AG08395 (cell line): Measurements from ENCODE around the gene SOX15.
A peak's percentile ranks its signal among the peaks of the same experiment; 100 is the strongest.

Source experiments
- DNase-seq: peaks from one replicate; pipeline ENCODE4 v3.0.0; 2012; ENCODE audit warnings: mixed read lengths, low spot score

The SOX15 gene

DNA sequence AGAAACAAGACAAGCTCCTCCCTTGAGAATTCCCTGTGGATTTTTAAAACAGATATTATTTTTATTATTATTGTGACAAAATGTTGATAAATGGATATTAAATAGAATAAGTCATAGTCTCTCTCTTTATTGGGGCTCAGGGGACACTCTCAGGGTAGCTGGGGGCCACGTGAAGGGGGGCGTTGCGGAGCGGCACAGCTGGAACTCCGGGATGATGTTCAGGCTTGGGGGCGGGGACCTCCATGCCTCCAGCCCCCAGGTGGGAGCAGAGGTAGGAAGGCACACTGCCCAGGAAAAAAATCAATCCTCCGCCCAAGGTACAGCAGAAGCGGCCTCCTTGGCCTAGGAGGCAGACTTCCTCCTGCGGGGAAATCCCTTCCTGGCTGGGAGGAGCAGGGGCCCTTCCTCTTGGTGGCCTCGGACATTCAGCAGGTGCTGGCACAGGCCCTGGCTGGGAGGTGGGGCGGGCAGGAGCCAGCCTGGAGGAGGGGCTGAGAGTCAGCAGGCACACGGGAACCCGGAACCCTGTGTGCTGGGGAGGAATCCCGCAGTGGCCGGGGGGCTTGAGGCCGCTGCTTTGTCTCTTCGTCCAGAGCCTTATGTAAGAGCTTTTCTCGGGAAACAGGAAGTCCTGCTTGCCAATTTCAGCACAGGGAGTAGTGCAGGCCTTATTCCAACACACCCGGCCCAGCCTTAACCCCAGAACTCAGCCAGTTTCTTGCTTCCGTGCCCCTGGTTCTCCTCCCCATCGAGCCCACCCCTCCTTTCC lies 31.9 kb downstream of the SOX15 start:
- DNase-seq: peak; percentile 45

DNA sequence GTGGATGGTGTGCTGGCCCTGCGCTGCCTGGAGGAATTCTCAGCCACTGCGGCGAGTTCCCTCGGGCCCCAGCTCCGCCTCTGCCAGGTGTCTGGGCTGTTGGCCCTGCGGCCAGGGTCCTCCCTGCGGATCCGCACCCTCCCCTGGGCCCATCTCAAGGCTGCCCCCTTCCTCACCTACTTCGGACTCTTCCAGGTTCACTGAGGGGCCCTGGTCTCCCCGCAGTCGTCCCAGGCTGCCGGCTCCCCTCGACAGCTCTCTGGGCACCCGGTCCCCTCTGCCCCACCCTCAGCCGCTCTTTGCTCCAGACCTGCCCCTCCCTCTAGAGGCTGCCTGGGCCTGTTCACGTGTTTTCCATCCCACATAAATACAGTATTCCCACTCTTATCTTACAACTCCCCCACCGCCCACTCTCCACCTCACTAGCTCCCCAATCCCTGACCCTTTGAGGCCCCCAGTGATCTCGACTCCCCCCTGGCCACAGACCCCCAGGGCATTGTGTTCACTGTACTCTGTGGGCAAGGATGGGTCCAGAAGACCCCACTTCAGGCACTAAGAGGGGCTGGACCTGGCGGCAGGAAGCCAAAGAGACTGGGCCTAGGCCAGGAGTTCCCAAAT lies 32.6 kb downstream of the SOX15 start:
- DNase-seq: no peak

- DNase-seq: no peak
Observed at GRCh38 chr17:7556627-7557026, 33.3 kb downstream of the SOX15 start.

DNA sequence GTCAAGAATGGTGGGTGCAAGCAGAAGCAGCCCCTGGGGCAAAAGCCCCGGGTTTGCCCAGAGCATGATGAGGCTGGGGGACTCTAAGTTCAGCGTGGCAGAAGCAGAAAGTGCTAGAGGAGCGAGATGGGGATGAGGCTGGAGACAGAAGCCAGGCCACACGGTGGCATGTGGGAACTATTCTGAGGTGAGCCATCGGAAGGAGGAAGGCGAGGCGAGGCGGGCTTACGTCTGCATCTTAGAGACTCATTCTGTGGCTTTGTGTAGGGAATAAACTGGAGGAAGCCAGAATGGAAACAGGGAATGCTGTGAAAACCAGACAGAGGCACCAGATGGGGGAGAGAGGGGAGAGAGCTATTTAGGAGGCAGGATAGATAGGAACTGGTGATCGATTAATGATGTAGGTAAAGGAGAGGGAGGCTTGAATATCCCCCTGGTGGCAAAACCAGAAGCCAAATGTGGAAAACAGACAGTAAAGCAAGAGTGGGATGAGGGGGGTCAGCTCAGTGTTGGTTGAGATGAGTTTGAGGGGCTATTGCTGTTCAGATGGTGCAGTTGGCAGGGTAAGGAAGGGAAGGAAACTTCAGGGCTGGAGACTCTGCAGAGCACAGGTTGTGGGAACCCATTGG lies 34.5 kb downstream of the SOX15 start:
- DNase-seq: no peak

DNA sequence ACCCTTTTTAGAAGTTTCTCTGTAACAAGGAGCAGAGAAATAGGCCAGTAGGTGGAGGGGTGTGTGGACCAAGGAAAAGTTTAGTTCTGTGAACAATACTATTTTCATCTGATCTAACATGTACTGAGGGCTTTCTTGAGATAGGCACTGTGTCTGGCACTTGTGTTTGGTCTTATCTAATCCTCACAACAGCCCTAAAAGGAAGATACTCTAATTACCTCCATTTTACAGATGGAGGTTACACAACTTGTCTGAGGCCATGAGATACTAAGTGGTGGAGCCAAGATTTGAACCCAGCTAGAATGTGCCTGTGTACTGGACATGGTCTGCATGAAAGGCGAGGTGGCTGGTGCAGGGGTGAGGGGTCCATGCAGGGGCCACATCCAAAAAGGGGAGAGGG lies 36.5 kb downstream of the SOX15 start:
- no peak for DNase-seq

DNA sequence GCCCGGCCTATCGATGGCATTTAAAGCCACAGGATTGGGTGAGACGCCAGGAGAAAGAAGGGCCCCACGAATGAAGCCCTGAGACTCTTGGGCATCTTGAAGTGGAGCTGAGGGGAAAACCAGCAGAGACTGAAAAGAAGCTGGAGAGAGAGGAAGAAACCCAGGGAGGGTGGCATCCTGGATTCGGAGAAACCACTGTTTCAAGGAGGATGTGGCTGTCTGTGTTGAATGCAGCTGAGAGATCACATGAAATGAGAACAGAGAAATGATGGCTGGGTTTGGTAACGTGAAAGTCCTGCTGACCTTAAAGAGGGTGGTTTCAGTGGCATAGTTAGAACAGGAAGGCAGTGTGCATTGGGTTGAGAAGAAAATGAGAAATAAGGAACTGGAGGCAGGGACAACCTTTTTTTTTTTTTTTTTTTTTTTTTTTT lies 37.3 kb downstream of the SOX15 start:
- DNase-seq: no peak

DNA sequence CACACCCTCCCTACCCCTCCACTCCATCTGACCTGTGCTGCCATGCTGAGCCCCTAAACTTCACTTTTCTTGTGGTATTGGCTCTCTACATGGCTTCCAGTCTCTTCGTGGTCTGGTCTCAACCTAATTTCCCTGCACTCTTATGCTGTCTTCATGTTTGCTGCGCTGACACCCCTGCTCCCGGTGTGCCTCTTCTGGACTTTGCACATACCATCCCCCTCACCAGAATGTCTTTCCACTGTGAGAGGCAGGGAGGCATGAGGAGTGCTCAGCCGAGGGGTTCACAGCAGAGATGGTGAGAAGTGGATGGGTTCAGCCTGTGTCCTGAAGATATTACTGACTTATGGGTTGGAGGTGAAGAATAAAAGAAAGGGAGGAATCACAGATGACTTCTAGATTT lies 38.5 kb downstream of the SOX15 start:
- DNase-seq: no peak

GRCh38 chr17:7550344-7550743 lies 39.5 kb downstream of the SOX15 start:
- DNase-seq: no peak

- no peak for DNase-seq
Observed at GRCh38 chr17:7549401-7550055, 40.4 kb downstream of the SOX15 start.

- DNase-seq: peak; percentile 59
Observed at GRCh38 chr17:7548585-7549400, 41.1 kb downstream of the SOX15 start, which contains the start of gene TNFSF12. Gene TNFSF12, plus strand, starts transcription at chr17:7549058. Its CDS starts 96 bp downstream, at chr17:7549154.

- no peak for DNase-seq
Observed at GRCh38 chr17:7544911-7545310, 45.0 kb downstream of the SOX15 start.

DNA sequence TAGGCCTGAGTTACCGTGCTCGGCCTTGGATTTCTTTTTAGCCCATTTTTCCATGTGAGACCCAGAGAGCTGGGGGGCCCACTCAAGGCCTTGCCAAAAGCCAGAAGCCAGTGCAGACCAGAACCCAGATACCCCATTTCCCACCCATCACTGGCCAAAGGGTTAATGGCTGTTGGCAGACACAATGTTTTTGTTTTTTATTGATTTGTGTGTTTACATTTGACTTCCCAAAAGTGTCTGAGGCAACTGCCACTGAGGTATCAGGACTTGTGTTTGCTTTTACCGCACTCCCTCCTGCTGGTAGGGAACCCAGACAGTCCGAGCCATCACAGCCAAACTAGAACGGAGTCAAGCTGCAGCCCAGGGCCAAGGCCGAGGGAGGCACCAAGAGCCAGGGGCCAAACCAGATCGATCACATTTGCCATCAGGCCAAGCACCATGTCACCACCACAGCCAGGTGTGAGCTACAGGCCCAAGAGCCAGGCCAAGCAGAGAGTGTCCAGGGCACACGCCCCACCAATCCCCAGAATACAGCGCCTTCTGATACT lies 48.7 kb downstream of the SOX15 start:
- DNase-seq: no peak

DNA sequence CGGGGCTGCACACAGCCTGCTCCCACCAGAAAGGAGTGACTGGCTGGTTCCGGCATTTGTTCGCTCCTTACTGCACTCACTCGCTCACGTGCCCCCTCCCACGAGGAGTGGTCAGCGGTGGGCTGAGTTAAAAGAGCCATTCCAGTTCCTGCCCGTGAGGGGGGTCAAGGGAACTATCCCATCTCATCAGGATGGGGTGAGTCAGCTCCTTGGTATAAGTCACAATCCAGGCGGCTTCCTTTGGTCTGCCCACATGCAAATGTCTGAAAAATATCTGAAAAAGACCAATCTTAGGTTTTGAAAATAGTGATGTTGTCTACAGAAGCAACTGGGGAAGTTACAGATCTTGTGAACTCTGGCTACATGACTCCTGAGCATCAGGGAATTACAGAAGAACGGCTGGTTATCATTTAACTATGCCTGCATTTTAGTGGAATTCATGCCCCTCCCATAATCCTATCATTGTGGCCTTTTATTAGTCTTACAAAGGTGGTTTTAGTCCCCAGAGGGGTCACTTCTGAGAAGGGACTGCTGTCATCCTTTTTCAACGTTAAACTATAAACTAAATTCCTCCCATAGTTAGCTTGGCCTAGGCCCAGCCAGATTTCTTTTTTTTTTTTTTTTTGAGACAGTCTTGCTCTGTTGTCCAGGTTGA lies 50.9 kb downstream of the SOX15 start:
- DNase-seq: no peak
